GM23338 (cell line): ENCODE results near the gene TAF1B. TPM values are rescaled to one million over a fixed set of nuclear protein-coding genes. Genes with fewer than 3 reads are reported as not detected.

ENCODE experiments used
- ATAC-seq: fragments of 200-7000 bp; cut with Tn5 transposase; 3 replicates; pipeline ENCODE4 v1.9.1; 2020
- DNase-seq: peaks from one replicate; pipeline ENCODE4 v3.0.0-alpha.2; 2015; ENCODE audit warnings: low spot score
- H2AFZ ChIP-seq: fragments of 200-600 bp; sonication (generic); 2 replicates; pipeline ENCODE4 v1.8.0; 2016; ENCODE audit warnings: antibody characterized with exemption, mild to moderate bottlenecking, moderate library complexity
- H3F3A ChIP-seq: fragments of 200-600 bp; sonication (generic); replicated peaks from 2 replicates; pipeline ENCODE4 v1.8.0; 2017; ENCODE audit warnings: antibody characterized with exemption, mixed run types, low read depth
- H3K27ac ChIP-seq: fragments of 200-600 bp; sonication (generic); 2 replicates; pipeline ENCODE4 v1.6.1; 2016; ENCODE audit warnings: low read depth
- H3K27me3 ChIP-seq: fragments of 200-600 bp; sonication (generic); 2 replicates; pipeline ENCODE4 v1.8.0; 2016; ENCODE audit warnings: mild to moderate bottlenecking, mixed run types, moderate library complexity; ENCODE audit not compliant: insufficient read depth
- H3K36me3 ChIP-seq: fragments of 200-600 bp; sonication (generic); 2 replicates; pipeline ENCODE4 v1.8.0; 2016; ENCODE audit warnings: mild to moderate bottlenecking; ENCODE audit not compliant: insufficient read depth
- H3K4me1 ChIP-seq: fragments of 200-600 bp; sonication (generic); 2 replicates; pipeline ENCODE4 v1.8.0; 2016; ENCODE audit warnings: mild to moderate bottlenecking, moderate library complexity; ENCODE audit not compliant: insufficient read depth
- H3K4me2 ChIP-seq: fragments of 200-600 bp; sonication (generic); 2 replicates; pipeline ENCODE4 v1.7.1; 2017; ENCODE audit warnings: mixed run types
- H3K4me3 ChIP-seq: fragments of 200-600 bp; sonication (generic); 2 replicates; pipeline ENCODE4 v1.6.1; 2016; ENCODE audit warnings: mixed run types
- H3K79me2 ChIP-seq: fragments of 200-600 bp; sonication (generic); replicated peaks from 2 replicates; pipeline ENCODE4 v1.8.0; 2017; ENCODE audit warnings: mild to moderate bottlenecking; ENCODE audit not compliant: insufficient read depth
- H3K9me2 ChIP-seq: fragments of 200-600 bp; sonication (generic); 2 replicates; pipeline ENCODE4 v1.8.0; 2017; ENCODE audit not compliant: insufficient read depth
- H4K20me1 ChIP-seq: fragments of 200-600 bp; sonication (generic); replicated peaks from 2 replicates; pipeline ENCODE4 v1.8.0; 2017; ENCODE audit warnings: mild to moderate bottlenecking; ENCODE audit not compliant: insufficient read depth
- H3K27ac Mint-ChIP-seq: 2 replicates; pipeline ENCODE4 v1.8.0; 2020; ENCODE audit warnings: inconsistent platforms, mild to moderate bottlenecking, moderate library complexity, mixed read lengths
- H3K27me3 Mint-ChIP-seq: 3 replicates; pipeline ENCODE4 v1.8.0; 2022; ENCODE audit warnings: low read depth, mild to moderate bottlenecking, moderate library complexity, mixed read lengths, inconsistent platforms; ENCODE audit not compliant: insufficient read depth, poor library complexity
- H3K36me3 Mint-ChIP-seq: 3 replicates; pipeline ENCODE4 v1.8.0; 2021; ENCODE audit warnings: low read depth, mild to moderate bottlenecking, inconsistent platforms, moderate library complexity, mixed read lengths
- H3K4me1 Mint-ChIP-seq: 3 replicates; pipeline ENCODE4 v1.8.0; 2020; ENCODE audit warnings: mild to moderate bottlenecking, inconsistent platforms, mixed read lengths
- H3K4me3 Mint-ChIP-seq: 3 replicates; pipeline ENCODE4 v1.8.0; 2021; ENCODE audit warnings: moderate library complexity, mild to moderate bottlenecking, inconsistent platforms, mixed read lengths
- H3K9me3 Mint-ChIP-seq: 3 replicates; pipeline ENCODE4 v1.8.0; 2020; ENCODE audit warnings: moderate library complexity, mild to moderate bottlenecking, inconsistent platforms, mixed read lengths
- EZH2phosphoT487 ChIP-seq: fragments of 200-600 bp; sonication (generic); IDR thresholded peaks from one replicate; pipeline ENCODE4 v1.8.1; 2018; ENCODE audit warnings: antibody characterized with exemption; ENCODE audit not compliant: unreplicated experiment
- JUNB ChIP-seq: IDR thresholded peaks from one replicate; pipeline ENCODE4 v1.6.1; 2016; ENCODE audit warnings: antibody characterized with exemption; ENCODE audit not compliant: unreplicated experiment
- ZNF114 ChIP-seq: fragments of 250-450 bp; sonication (Bioruptor Pico); IDR thresholded peaks from 2 replicates; pipeline ENCODE4 v1.5.0; 2020; ENCODE audit warnings: mild to moderate bottlenecking, moderate library complexity
- ZNF331 ChIP-seq: fragments of 250-450 bp; sonication (Bioruptor Pico); IDR thresholded peaks from 2 replicates; pipeline ENCODE4 v1.5.0; 2020; ENCODE audit warnings: low read depth, mild to moderate bottlenecking, moderate library complexity
- polyA plus RNA-seq: library from polyadenylated mRNA; unstranded; fragments of >200 nt; fragmentation: Nextera tagmentation; extraction: Ambion mirVana; gene quantifications from 2 replicates; pipeline ENCODE4 v1.2.1, GENCODE V29; 2016
- total RNA-seq: library from RNA; depleted of rRNA; stranded (reverse); fragments of >200 nt; shearing (Covaris generic); gene quantifications from 2 replicates; pipeline ENCODE4 v1.2.3, GENCODE V29; 2014
- TF ChIP-seq, protein P1 (sequence below): fragments of 250-450 bp; sonication (Bioruptor Pico); IDR thresholded peaks from 2 replicates; pipeline ENCODE4 v1.5.0; 2020; ENCODE audit warnings: mild to moderate bottlenecking, moderate library complexity
- TF ChIP-seq, protein P2 (sequence below), 2 experiments: fragments of 200-600 bp in 1 of 2; sonication (generic) in 1 of 2; conservative IDR thresholded peaks; 2 replicates each; pipeline versions ENCODE4 v1.5.1 to v1.6.1; 2016 to 2017; ENCODE audit warnings: antibody characterized with exemption in 2 of 2, low read depth in 2 of 2, mild to moderate bottlenecking in 2 of 2, moderate library complexity in 1 of 2

Gene TAF1B
- total and polyA plus RNA-seq, 2 experiments from 2014 or later = 22.2 to 28.9 TPM

DNA sequence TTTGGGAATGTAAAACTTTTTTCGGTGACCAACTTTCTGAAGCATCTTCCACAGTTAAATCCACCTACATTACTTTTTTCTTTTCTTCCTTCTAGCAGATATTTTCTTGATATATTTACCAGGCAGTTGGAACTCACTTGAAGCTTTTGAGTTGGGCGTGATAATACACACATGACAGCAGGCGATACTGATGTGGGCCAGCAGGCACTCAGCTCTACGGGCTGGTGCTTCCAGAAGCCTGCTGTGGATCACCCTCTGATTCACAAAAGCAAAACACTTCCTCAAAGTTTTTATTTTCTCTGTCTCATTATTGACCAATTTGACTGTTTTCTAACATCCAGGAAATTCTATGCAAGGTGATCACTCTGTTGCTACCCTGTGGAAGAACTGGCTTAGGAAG, 131.1 kb downstream of the TAF1B start:
- H3F3A ChIP-seq = no peaks in the 10 kb centered on the region
- H2AFZ ChIP-seq = no peak overlapping the region
- H3K27ac ChIP-seq = no peak overlapping the region
- DNase-seq (no peak), ATAC-seq (no peak)
- Mint-ChIP-seq H3K9me3 (no peaks in the 10 kb centered on the region), H3K27ac (no peak overlapping the region), H3K4me3 (no peak overlapping the region), H3K4me1 (peaks cover 5% of the 10 kb centered on the region; the same call in 2 of the 3 replicates), H3K27me3 (peaks cover 6% of the 10 kb centered on the region), H3K36me3 (no peaks in the 10 kb centered on the region)
- H3K4me2 ChIP-seq = no peak overlapping the region
- TF ChIP-seq ZNF114 (CRISPR knock-in tag) (no peak), JUNB (no peak), EZH2phosphoT487 (no peak), ZNF331 (CRISPR knock-in tag) (no peak)
- TF ChIP-seq, protein P1, sequence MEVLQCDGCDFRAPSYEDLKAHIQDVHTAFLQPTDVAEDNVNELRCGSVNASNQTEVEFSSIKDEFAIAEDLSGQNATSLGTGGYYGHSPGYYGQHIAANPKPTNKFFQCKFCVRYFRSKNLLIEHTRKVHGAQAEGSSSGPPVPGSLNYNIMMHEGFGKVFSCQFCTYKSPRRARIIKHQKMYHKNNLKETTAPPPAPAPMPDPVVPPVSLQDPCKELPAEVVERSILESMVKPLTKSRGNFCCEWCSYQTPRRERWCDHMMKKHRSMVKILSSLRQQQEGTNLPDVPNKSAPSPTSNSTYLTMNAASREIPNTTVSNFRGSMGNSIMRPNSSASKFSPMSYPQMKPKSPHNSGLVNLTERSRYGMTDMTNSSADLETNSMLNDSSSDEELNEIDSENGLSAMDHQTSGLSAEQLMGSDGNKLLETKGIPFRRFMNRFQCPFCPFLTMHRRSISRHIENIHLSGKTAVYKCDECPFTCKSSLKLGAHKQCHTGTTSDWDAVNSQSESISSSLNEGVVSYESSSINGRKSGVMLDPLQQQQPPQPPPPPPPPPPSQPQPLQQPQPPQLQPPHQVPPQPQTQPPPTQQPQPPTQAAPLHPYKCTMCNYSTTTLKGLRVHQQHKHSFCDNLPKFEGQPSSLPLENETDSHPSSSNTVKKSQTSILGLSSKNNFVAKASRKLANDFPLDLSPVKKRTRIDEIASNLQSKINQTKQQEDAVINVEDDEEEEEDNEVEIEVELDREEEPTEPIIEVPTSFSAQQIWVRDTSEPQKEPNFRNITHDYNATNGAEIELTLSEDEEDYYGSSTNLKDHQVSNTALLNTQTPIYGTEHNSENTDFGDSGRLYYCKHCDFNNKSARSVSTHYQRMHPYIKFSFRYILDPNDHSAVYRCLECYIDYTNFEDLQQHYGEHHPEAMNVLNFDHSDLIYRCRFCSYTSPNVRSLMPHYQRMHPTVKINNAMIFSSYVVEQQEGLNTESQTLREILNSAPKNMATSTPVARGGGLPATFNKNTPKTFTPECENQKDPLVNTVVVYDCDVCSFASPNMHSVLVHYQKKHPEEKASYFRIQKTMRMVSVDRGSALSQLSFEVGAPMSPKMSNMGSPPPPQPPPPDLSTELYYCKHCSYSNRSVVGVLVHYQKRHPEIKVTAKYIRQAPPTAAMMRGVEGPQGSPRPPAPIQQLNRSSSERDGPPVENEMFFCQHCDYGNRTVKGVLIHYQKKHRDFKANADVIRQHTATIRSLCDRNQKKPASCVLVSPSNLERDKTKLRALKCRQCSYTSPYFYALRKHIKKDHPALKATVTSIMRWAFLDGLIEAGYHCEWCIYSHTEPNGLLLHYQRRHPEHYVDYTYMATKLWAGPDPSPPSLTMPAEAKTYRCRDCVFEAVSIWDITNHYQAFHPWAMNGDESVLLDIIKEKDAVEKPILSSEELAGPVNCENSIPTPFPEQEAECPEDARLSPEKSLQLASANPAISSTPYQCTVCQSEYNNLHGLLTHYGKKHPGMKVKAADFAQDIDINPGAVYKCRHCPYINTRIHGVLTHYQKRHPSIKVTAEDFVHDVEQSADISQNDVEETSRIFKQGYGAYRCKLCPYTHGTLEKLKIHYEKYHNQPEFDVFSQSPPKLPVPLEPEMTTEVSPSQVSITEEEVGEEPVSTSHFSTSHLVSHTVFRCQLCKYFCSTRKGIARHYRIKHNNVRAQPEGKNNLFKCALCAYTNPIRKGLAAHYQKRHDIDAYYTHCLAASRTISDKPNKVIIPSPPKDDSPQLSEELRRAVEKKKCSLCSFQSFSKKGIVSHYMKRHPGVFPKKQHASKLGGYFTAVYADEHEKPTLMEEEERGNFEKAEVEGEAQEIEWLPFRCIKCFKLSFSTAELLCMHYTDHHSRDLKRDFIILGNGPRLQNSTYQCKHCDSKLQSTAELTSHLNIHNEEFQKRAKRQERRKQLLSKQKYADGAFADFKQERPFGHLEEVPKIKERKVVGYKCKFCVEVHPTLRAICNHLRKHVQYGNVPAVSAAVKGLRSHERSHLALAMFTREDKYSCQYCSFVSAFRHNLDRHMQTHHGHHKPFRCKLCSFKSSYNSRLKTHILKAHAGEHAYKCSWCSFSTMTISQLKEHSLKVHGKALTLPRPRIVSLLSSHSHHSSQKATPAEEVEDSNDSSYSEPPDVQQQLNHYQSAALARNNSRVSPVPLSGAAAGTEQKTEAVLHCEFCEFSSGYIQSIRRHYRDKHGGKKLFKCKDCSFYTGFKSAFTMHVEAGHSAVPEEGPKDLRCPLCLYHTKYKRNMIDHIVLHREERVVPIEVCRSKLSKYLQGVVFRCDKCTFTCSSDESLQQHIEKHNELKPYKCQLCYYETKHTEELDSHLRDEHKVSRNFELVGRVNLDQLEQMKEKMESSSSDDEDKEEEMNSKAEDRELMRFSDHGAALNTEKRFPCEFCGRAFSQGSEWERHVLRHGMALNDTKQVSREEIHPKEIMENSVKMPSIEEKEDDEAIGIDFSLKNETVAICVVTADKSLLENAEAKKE (CRISPR knock-in tag) = no peak
- TF ChIP-seq, protein P2, sequence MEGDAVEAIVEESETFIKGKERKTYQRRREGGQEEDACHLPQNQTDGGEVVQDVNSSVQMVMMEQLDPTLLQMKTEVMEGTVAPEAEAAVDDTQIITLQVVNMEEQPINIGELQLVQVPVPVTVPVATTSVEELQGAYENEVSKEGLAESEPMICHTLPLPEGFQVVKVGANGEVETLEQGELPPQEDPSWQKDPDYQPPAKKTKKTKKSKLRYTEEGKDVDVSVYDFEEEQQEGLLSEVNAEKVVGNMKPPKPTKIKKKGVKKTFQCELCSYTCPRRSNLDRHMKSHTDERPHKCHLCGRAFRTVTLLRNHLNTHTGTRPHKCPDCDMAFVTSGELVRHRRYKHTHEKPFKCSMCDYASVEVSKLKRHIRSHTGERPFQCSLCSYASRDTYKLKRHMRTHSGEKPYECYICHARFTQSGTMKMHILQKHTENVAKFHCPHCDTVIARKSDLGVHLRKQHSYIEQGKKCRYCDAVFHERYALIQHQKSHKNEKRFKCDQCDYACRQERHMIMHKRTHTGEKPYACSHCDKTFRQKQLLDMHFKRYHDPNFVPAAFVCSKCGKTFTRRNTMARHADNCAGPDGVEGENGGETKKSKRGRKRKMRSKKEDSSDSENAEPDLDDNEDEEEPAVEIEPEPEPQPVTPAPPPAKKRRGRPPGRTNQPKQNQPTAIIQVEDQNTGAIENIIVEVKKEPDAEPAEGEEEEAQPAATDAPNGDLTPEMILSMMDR (conservative IDR thresholded peaks at IDR 0.05; ENCODE audit: low read depth in 2 of 2) = no peak
- no peaks in the 10 kb centered on the region for H3K4me1 ChIP-seq
- no peak overlapping the region for H3K4me3 ChIP-seq
- no peaks in the 10 kb centered on the region for H3K27me3 ChIP-seq
- no peaks in the 10 kb centered on the region for H4K20me1 ChIP-seq
- no peaks in the 10 kb centered on the region for H3K79me2 ChIP-seq
- no peaks in the 10 kb centered on the region for H3K36me3 ChIP-seq
- H3K9me2 ChIP-seq = 0 out of 2 replicates have a peak, but pooled peaks cover 3% of the 10 kb centered on the region
